Bone marrow (tissue), 2 donors: Measurements from ENCODE around the gene NDST4.

Source experiments
- DNase-seq, 2 donors: peaks; one replicate each; lab custom pipeline; 2025; lab: John Stamatoyannopoulos, UW

NDST4 gene

DNA sequence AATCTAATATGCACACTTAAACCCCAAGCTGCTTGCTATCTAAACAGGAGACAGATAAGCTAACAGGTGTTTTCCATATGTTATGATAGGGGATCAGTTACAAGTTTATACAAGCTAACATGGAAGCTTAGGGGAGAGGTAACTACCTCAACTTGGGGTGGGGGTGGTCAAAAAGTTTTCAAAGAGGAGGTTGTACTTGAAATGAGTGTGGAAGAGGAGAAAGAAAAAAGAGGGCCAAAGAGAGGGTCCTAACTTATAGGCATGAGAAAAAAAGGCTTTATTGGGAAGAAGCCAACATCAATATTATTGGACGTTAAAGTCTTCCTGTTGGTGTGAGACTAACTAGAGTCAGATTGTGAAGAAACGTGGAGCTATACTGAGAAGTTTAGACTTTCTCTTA lies 205.9 kb downstream of the NDST4 start:
- DNase-seq = no peak

- DNase-seq = no peak
These were observed 208.4 kb downstream of the NDST4 start for GRCh38 chr4:114905017-114905416.

- DNase-seq = no peak
These were observed 212.5 kb downstream of the NDST4 start for GRCh38 chr4:114900934-114901333.

- DNase-seq = no peak
These were observed 222.6 kb downstream of the NDST4 start for GRCh38 chr4:114890773-114891172.

DNA sequence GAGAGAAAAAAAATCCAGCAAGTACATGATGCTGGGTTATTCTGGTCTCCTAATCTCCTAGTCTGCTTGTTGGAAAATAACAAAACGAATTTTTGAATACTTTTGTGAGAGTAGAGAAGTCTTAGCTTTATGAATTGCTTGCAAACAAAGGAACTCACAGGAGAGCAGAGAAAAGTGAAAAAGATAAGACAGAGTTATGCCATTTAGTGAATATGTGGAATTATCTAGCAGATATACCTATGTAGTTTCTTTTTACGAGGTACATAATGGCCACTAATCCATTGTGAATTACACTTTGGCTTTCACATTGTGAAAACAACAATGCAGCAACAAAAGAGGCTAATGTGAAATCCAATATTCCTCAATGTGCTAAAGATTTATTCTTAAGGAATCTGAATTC lies 226.7 kb downstream of the NDST4 start:
- DNase-seq = no peak

- no peak for DNase-seq
These were observed 229.8 kb downstream of the NDST4 start for GRCh38 chr4:114883641-114884040.

DNA sequence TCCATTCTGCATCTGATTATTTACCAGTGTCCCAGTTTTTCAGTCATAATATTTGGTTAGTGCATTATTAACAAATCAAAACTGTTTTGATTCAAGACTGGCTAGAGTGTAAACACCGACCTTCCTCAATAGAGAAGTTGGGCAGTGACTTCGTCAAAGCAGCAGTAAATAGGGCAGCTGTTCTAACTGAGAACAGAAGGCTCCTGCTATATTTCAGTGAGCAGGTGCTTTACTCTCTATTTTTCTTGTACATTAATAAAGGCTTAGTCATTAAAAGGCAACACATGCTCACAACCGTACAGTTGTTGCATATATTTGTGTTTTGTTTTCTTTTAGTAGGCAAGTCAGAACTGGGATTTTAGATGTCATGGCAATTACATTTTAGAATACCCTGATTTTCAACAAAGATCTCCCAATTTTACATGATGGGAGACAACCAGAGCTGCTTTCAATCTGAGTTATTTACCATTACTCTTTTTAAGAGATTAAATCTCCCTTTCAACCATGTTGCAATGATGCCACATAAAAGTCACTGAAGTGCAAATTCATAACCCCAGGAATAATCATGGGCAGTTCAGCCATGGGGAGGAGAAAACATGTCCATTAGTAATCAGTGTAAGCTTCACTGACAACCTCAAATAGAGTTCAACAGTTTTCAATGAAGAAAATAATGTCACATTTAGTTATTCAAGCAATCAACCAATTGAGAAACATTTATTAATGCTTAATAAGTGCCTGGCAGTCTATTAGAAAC lies 233.3 kb downstream of the NDST4 start:
- no peak for DNase-seq

- DNase-seq = no peak
These were observed 237.8 kb downstream of the NDST4 start for GRCh38 chr4:114875630-114876029.

DNA sequence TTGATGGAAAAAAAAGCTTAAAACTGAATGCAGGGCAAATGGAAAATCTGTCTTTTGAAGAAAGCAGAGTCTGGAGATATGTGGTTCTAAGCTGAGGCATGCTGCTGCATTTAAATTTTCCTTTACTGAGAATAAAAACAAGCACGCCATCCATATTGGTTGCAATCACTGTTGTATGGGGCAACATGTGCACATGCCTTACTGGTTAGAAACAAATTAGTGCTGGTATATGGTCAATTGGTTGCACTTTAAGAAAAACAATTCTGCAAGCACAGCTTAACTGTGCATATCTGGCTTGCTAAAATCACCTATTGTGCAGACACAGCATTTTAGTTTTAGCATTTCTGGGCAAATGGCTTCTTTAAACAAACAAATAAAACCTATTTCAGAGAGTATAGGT lies 239.1 kb downstream of the NDST4 start:
- no peak for DNase-seq

GRCh38 chr4:114870987-114871386 lies 242.4 kb downstream of the NDST4 start:
- DNase-seq = no peak

GRCh38 chr4:114866901-114867670 lies 246.3 kb downstream of the NDST4 start:
- DNase-seq = no peak

- DNase-seq = no peak
These were observed 249.4 kb downstream of the NDST4 start for GRCh38 chr4:114864060-114864459.

DNA sequence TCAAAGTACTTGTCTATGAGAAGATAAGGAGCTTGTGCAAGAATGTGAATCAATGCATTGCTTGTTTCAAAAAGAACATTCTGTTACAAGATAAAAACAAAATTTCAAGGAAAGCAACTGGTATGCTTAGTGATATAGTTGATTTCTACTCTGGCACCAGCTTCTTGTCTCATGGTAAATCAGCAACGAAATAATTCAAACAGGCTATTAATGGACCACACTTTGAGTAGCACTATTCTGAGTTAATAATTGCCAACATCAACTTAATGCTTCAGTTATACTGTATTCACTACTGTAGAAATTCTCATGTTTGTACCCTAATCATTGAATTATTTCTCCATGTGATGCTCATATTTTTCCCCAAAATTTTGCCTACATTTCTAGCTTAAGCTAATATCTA lies 252.6 kb downstream of the NDST4 start:
- no peak for DNase-seq

DNA sequence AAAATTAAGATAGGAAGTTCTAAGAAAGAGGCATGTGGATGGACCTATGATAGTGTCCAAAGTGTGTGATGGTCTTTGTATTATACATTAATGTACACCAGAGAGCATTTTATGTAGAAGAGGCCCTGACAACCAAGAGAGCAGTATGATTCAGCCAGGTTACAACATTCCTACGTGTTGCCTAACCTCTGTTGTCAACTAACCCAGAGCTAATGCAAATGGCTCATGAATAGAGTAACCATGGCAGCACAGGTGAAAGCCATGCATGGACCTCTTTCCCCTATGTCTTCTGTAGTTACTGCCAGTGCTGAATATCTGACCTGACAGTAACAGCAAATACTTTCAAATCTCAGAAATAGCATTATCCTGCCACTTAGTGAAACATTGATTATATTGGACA lies 255.6 kb downstream of the NDST4 start:
- no peak for DNase-seq

DNA sequence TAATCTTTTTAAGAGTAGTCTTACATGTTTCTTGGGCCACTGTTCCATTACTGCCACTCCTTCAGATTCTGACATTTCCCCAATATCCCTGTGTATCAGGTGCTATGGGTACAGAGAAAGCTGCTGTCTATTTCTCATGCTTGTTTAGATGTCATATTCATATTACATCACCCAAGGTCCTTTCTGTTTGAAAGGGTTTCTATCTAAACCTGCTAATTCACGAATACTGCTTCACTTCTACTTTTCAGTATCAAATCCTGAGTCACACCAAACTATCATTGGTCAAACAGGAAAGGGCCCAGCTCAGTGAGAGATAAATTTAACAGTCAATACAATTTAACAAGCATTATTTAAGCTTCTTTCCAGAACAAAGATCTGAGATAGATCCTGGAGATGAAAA lies 273.4 kb downstream of the NDST4 start:
- DNase-seq = no peak

- DNase-seq = no peak
These were observed 282.8 kb downstream of the NDST4 start for GRCh38 chr4:114830628-114831027.

- DNase-seq = no peak
These were observed 285.8 kb downstream of the NDST4 start for GRCh38 chr4:114827651-114828050.

DNA sequence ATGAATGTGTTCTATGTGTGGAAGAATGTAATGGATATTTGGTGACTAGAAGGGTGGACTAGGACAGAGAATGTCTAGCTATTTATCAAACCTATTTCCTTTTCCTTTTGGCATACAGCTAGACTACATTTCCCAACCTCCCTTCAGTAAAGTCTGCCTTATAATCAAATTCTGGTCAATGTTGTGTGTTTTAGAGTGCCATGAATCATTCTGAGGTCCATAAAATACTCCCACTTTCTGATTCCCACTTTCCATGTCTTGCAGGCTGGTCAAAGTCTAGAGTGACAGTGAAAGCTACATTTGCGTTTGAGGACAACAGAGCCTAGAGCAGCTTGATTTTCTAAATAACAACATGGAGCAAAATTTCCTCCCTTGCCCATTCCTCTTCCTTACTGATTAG lies 297.7 kb downstream of the NDST4 start:
- DNase-seq = no peak

- no peak for DNase-seq
These were observed 299.5 kb downstream of the NDST4 start for GRCh38 chr4:114813961-114814360.

GRCh38 chr4:114811564-114812301 lies 301.7 kb downstream of the NDST4 start:
- no peak for DNase-seq

- DNase-seq = peak in 1 of 2 donors; percentile 34
These were observed 305.5 kb downstream of the NDST4 start for GRCh38 chr4:114807759-114808404.

- no peak for DNase-seq
These were observed 306.1 kb downstream of the NDST4 start for GRCh38 chr4:114807357-114807756.
